IMR-90 (cell line): ENCODE measurements around the gene RASL10A. TPM values are rescaled to one million over a fixed set of nuclear protein-coding genes. Genes with fewer than 3 reads are reported as not detected.

Experiments
- ATAC-seq: fragments of 200-7000 bp; cut with Tn5 transposase; 2 replicates; pipeline ENCODE4 v1.9.1; 2020; ENCODE audit warnings: low read depth, mild to moderate bottlenecking, moderate library complexity
- BruUV-seq: library from RNA; stranded (reverse); fragments of 400-500 nt; replicated peaks from 2 replicates; lab custom pipeline; 2021; lab: Mats Ljungman, UMichigan
- CTCF ChIA-PET: fragments of 300-600 bp; formaldehyde crosslinking; extraction: SDS; loops from one replicate; lab custom pipeline; 2021; ENCODE audit warnings: antibody characterized with exemption; lab: Yijun Ruan, JAX
- POLR2A ChIA-PET: fragments of 300-600 bp; sonication (Branson Sonifier 250); formaldehyde crosslinking; loops from one replicate; lab custom pipeline; 2022; ENCODE audit warnings: antibody characterized with exemption; ENCODE audit not compliant: unreplicated experiment; lab: Charles Lee
- DNase-seq: peaks from one replicate; pipeline ENCODE4 v3.0.0; 2013
- H2AFZ ChIP-seq: replicated peaks from 2 replicates; pipeline ENCODE3; 2013; ENCODE audit warnings: low read length, mild to moderate bottlenecking; ENCODE audit not compliant: poor library complexity
- H2AK5ac ChIP-seq: 2 replicates; pipeline ENCODE4 v1.6.1; 2013; ENCODE audit warnings: low read depth, low read length, inconsistent platforms
- H2AK9ac ChIP-seq: replicated peaks from 2 replicates; pipeline ENCODE3; 2013; ENCODE audit warnings: mild to moderate bottlenecking, low read depth, low read length, moderate library complexity; ENCODE audit not compliant: poor library complexity
- H2BK120ac ChIP-seq: 2 replicates; pipeline ENCODE4 v1.6.1; 2013; ENCODE audit warnings: low read depth, low read length, inconsistent platforms
- H2BK15ac ChIP-seq: 3 replicates; pipeline ENCODE4 v1.6.1; 2013; ENCODE audit warnings: low read depth, low read length, inconsistent platforms
- H2BK20ac ChIP-seq: 2 replicates; pipeline ENCODE4 v1.6.1; 2013; ENCODE audit warnings: low read depth, mild to moderate bottlenecking, inconsistent platforms, low read length, moderate library complexity
- H2BK5ac ChIP-seq: 2 replicates; pipeline ENCODE4 v1.6.1; 2013; ENCODE audit warnings: mild to moderate bottlenecking, low read depth, low read length, inconsistent platforms; ENCODE audit not compliant: poor library complexity, severe bottlenecking
- H3K14ac ChIP-seq: replicated peaks from 2 replicates; pipeline ENCODE4 v1.6.1; 2013; ENCODE audit warnings: low read depth, low read length, inconsistent platforms
- H3K18ac ChIP-seq: 2 replicates; pipeline ENCODE4 v1.6.1; 2013; ENCODE audit warnings: low read depth, low read length, control low read depth
- H3K23ac ChIP-seq: 2 replicates; pipeline ENCODE4 v1.6.1; 2013; ENCODE audit warnings: low read depth, low read length, inconsistent platforms
- H3K27ac ChIP-seq: 2 replicates; pipeline ENCODE4 v1.5.1; 2013; ENCODE audit warnings: mild to moderate bottlenecking, control low read depth, low read length; ENCODE audit not compliant: insufficient read depth
- H3K27me3 ChIP-seq: 2 replicates; pipeline ENCODE4 v1.6.1; 2013; ENCODE audit warnings: low read length; ENCODE audit not compliant: control insufficient read depth, insufficient read depth
- H3K36me3 ChIP-seq: 2 replicates; pipeline ENCODE4 v1.6.1; 2013; ENCODE audit warnings: low read length, mixed read lengths; ENCODE audit not compliant: control insufficient read depth, insufficient read depth
- H3K4ac ChIP-seq: 2 replicates; pipeline ENCODE4 v1.6.1; 2013; ENCODE audit warnings: low read depth, low read length, inconsistent platforms
- H3K4me1 ChIP-seq: 2 replicates; pipeline ENCODE4 v1.6.1; 2013; ENCODE audit warnings: low read length, mixed read lengths; ENCODE audit not compliant: control insufficient read depth, insufficient read depth
- H3K4me2 ChIP-seq: 2 replicates; pipeline ENCODE4 v1.6.1; 2013; ENCODE audit warnings: low read depth, mild to moderate bottlenecking, control low read depth, low read length, moderate library complexity
- H3K4me3 ChIP-seq: 2 replicates; pipeline ENCODE4 v1.5.1; 2013; ENCODE audit warnings: low read depth, mild to moderate bottlenecking, control low read depth, low read length, moderate library complexity; ENCODE audit not compliant: insufficient read depth
- H3K56ac ChIP-seq: 2 replicates; pipeline ENCODE4 v1.6.1; 2013; ENCODE audit warnings: low read length, inconsistent platforms; ENCODE audit not compliant: insufficient read depth; ENCODE audit errors: extremely low read depth
- H3K79me1 ChIP-seq, 2 experiments: 2 replicates each; pipeline ENCODE4 v1.6.1; 2013; ENCODE audit warnings: low read length in 2 of 2, inconsistent platforms in 1 of 2, low read depth in 1 of 2
- H3K9ac ChIP-seq: 2 replicates; pipeline ENCODE4 v1.6.1; 2013; ENCODE audit warnings: low read depth, low read length, control low read depth
- H3K9me1 ChIP-seq: 2 replicates; pipeline ENCODE4 v1.6.1; 2013; ENCODE audit warnings: low read length, inconsistent platforms; ENCODE audit not compliant: insufficient read depth
- H3K9me3 ChIP-seq: 2 replicates; pipeline ENCODE4 v1.6.1; 2013; ENCODE audit warnings: low read length; ENCODE audit not compliant: control insufficient read depth, insufficient read depth
- H4K20me1 ChIP-seq: 2 replicates; pipeline ENCODE4 v1.6.1; 2013; ENCODE audit warnings: low read length, inconsistent platforms; ENCODE audit not compliant: insufficient read depth
- H4K5ac ChIP-seq: 2 replicates; pipeline ENCODE4 v1.6.1; 2013; ENCODE audit warnings: mild to moderate bottlenecking, low read depth, low read length, control low read depth
- H4K8ac ChIP-seq, 2 experiments: 2 replicates each; pipeline ENCODE4 v1.6.1; 2013; ENCODE audit warnings: low read depth in 2 of 2, low read length in 2 of 2, control low read depth in 1 of 2, inconsistent platforms in 1 of 2
- H4K91ac ChIP-seq: 2 replicates; pipeline ENCODE4 v1.6.1; 2013; ENCODE audit warnings: low read depth, low read length, inconsistent platforms; ENCODE audit not compliant: insufficient read depth
- BHLHE40 ChIP-seq: fragments of 150-350 bp; IDR thresholded peaks from 2 replicates; pipeline ENCODE4 v1.6.1; 2016; ENCODE audit warnings: mild to moderate bottlenecking, low read depth, low read length
- CEBPB ChIP-seq: IDR thresholded peaks from 2 replicates; pipeline ENCODE4 v1.6.1; 2012; ENCODE audit warnings: low read depth, low read length, improper control_type of control experiment
- CHD1 ChIP-seq: IDR thresholded peaks from 2 replicates; pipeline ENCODE4 v1.6.1; 2012; ENCODE audit warnings: low read depth, low read length, improper control_type of control experiment
- CTCF ChIP-seq: conservative IDR thresholded peaks from 2 replicates; pipeline ENCODE4 v1.5.1; 2012; ENCODE audit warnings: mild to moderate bottlenecking, low read depth, low read length, improper control_type of control experiment
- FOS ChIP-seq: fragments of 150-350 bp; IDR thresholded peaks from 2 replicates; pipeline ENCODE4 v1.6.1; 2016; ENCODE audit warnings: low read depth, low read length
- MAFK ChIP-seq: IDR thresholded peaks from 2 replicates; pipeline ENCODE4 v1.6.1; 2012; ENCODE audit warnings: low read depth, low read length, improper control_type of control experiment
- MAZ ChIP-seq: IDR thresholded peaks from 2 replicates; pipeline ENCODE4 v1.6.1; 2012; ENCODE audit warnings: low read depth, mild to moderate bottlenecking, low read length, improper control_type of control experiment, moderate library complexity, borderline replicate concordance
- MXI1 ChIP-seq: IDR thresholded peaks from 2 replicates; pipeline ENCODE4 v1.6.1; 2012; ENCODE audit warnings: low read depth, mild to moderate bottlenecking, low read length, moderate library complexity, borderline replicate concordance
- NFE2L2 ChIP-seq: fragments of 150-350 bp; IDR thresholded peaks from 2 replicates; pipeline ENCODE4 v1.6.1; 2016; ENCODE audit warnings: low read depth, mild to moderate bottlenecking, low read length
- POLR2A ChIP-seq: IDR thresholded peaks from 2 replicates; pipeline ENCODE4 v1.6.1; 2012; ENCODE audit warnings: mild to moderate bottlenecking, low read depth, low read length
- RAD21 ChIP-seq: IDR thresholded peaks from 2 replicates; pipeline ENCODE4 v1.6.1; 2012; ENCODE audit warnings: low read length, improper control_type of control experiment
- RCOR1 ChIP-seq: IDR thresholded peaks from 2 replicates; pipeline ENCODE4 v1.6.1; 2012; ENCODE audit warnings: mild to moderate bottlenecking, low read length, improper control_type of control experiment; ENCODE audit not compliant: insufficient replicate concordance
- RFX5 ChIP-seq: IDR thresholded peaks from 2 replicates; pipeline ENCODE4 v1.8.0; 2012; ENCODE audit warnings: low read depth, mild to moderate bottlenecking, low read length, moderate library complexity
- SMC3 ChIP-seq: fragments of 150-350 bp; IDR thresholded peaks from 2 replicates; pipeline ENCODE4 v1.6.1; 2016; ENCODE audit warnings: low read depth, mild to moderate bottlenecking, antibody characterized with exemption, low read length, moderate library complexity
- WGBS, 2 experiments: methylation state at CpG; one replicate each; pipeline versions ENCODE4 v1.1.5 to v1.1.7; 2013; ENCODE audit warnings: missing lambda C conversion rate in 2 of 2; ENCODE audit not compliant: insufficient read length in 1 of 2; ENCODE audit errors: extremely low coverage in 2 of 2; 5-methylcytosine and 5-hydroxymethylcytosine counted together
- dilution Hi-C: fragments of 300-500 bp; cut with HindIII; formaldehyde crosslinking; loops from one replicate; pipeline ENCODE4 v1.14.3; 2018; ENCODE audit warnings: low sequenced_read_pairs; ENCODE audit not compliant: unreplicated experiment
- in situ Hi-C: fragments of 300-500 bp; cut with MboI; formaldehyde crosslinking; loops from 3 replicates; pipeline ENCODE4 v1.14.3; 2019; ENCODE audit warnings: low sequenced_read_pairs, inconsistent platforms, mixed read lengths
- intact Hi-C: fragments of 100-400 bp; cut with micrococcal nuclease; formaldehyde crosslinking; loops from 2 replicates; pipeline ENCODE4 v1.10.0; 2022
- polyA plus RNA-seq, 3 experiments: library from polyadenylated mRNA; depleted of rRNA; stranded (reverse); fragments of >200 nt; gene quantifications; 2 replicates each; pipeline ENCODE4 v1.2.3, GENCODE V29; 2012; ENCODE audit warnings: low replicate concordance in 1 of 3
- total RNA-seq: library from RNA; depleted of rRNA; stranded (reverse); fragments of >200 nt; gene quantifications from 2 replicates; pipeline ENCODE4 v1.2.3, GENCODE V29; 2012
- TF ChIP-seq, protein P1 (sequence below): fragments of 150-350 bp; IDR thresholded peaks from 2 replicates; pipeline ENCODE4 v1.6.1; 2016; ENCODE audit warnings: low read depth, mild to moderate bottlenecking, low read length, moderate library complexity, borderline replicate concordance
- TF ChIP-seq, protein P2 (sequence below): fragments of 150-350 bp; IDR thresholded peaks from 2 replicates; pipeline ENCODE4 v1.6.1; 2017; ENCODE audit warnings: mild to moderate bottlenecking, antibody characterized with exemption, low read length, low read depth

The RASL10A gene
- total and polyA plus RNA-seq, 2 of the 4 experiments (the other 2 are of a cell fraction): 0.26 TPM; not detected in 1

DNA sequence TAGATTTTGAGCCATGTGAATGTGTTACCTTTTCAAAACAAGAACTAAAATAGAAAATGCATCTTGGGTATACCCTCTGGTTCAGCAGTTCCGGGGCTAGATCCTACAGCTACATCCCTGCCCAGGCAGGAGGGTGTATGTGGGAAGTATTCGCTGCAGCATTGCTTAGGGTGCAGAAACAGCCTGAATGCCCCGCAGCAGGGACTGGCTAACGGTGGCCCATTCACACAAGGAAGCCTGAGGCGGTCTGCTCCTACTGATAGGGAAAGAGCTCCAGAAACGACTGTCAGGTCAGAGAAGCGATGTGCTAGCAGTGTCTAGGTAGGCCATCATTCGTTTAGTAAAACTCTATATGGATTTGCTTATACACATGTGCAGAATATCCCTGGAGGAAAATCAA, 9.9 kb upstream of the RASL10A start:
- no TSS peak for BruUV-seq
- H3K14ac ChIP-seq: no peak overlapping the region

More for the DNA sequence above, 9.9 kb upstream of the RASL10A start:
- DNase-seq (no peak), ATAC-seq (no peak)
- Histone ChIP-seq H2BK15ac (no peak overlapping the region), H3K18ac (no peak overlapping the region), H4K91ac (no peak overlapping the region), H3K79me1 (no peaks in the 10 kb centered on the region), H2AFZ (no peak overlapping the region), H3K4ac (no peak overlapping the region), H3K27ac (no peak overlapping the region), H4K5ac (no peak overlapping the region), H2BK120ac (no peak overlapping the region), H4K8ac (no peak overlapping the region), H2AK5ac (no peak overlapping the region), H3K9me1 (no peaks in the 10 kb centered on the region), H3K4me1 (no peaks in the 10 kb centered on the region), H4K20me1 (no peaks in the 10 kb centered on the region), H3K4me3 (no peak overlapping the region), H2AK9ac (no peak overlapping the region), H3K9me3 (no peaks in the 10 kb centered on the region), H3K23ac (no peak overlapping the region), H3K36me3 (peaks cover 26% of the 10 kb centered on the region), H3K56ac (no peak overlapping the region), H2BK20ac (no peak overlapping the region), H3K4me2 (no peak overlapping the region), H3K9ac (no peak overlapping the region), H2BK5ac (no peak overlapping the region), H3K27me3 (no peaks in the 10 kb centered on the region)
- dilution Hi-C loops: no loop called here
- POLR2A ChIA-PET: no interaction called here
- intact Hi-C loops: no loop called here
- 80% methylated on average over 8 of the region's 8 CpGs; no CpG with 5 or more reads in 1 of the 2 experiments for WGBS, 2 experiments
- no peak for TF ChIP-seq CEBPB
- TF ChIP-seq CHD1: no peak
- no peak for TF ChIP-seq MXI1
- no peak for TF ChIP-seq SMC3
- no peak for TF ChIP-seq MAFK
- TF ChIP-seq RFX5: no peak
- TF ChIP-seq RAD21: no peak
- no peak for TF ChIP-seq CTCF
- TF ChIP-seq, protein P1, sequence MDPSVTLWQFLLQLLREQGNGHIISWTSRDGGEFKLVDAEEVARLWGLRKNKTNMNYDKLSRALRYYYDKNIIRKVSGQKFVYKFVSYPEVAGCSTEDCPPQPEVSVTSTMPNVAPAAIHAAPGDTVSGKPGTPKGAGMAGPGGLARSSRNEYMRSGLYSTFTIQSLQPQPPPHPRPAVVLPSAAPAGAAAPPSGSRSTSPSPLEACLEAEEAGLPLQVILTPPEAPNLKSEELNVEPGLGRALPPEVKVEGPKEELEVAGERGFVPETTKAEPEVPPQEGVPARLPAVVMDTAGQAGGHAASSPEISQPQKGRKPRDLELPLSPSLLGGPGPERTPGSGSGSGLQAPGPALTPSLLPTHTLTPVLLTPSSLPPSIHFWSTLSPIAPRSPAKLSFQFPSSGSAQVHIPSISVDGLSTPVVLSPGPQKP: no peak
- no peak for TF ChIP-seq BHLHE40
- TF ChIP-seq POLR2A: no peak
- TF ChIP-seq FOS: no peak
- TF ChIP-seq MAZ: no peak
- no peak for TF ChIP-seq NFE2L2
- TF ChIP-seq RCOR1: no peak
- TF ChIP-seq, protein P2, sequence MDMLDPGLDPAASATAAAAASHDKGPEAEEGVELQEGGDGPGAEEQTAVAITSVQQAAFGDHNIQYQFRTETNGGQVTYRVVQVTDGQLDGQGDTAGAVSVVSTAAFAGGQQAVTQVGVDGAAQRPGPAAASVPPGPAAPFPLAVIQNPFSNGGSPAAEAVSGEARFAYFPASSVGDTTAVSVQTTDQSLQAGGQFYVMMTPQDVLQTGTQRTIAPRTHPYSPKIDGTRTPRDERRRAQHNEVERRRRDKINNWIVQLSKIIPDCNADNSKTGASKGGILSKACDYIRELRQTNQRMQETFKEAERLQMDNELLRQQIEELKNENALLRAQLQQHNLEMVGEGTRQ: no peak
- in situ Hi-C loops: no loop called here
- CTCF ChIA-PET: no interaction called here
